ENCODE data around the gene SCAI. TPM values are rescaled to one million over a fixed set of nuclear protein-coding genes. Genes with fewer than 3 reads are reported as not detected.

Gene SCAI
- total RNA-seq, 4 donors from 2014 or later = 6.0 to 19.4 (median 10.1) TPM

- no peak for TF ChIP-seq CTCF (IDR thresholded peaks at IDR 0.05; ENCODE audit: low read depth)
Measured at GRCh38 chr9:125008599-125008998, 134.7 kb downstream of the SCAI start.

GRCh38 chr9:125003332-125003731, 140.0 kb downstream of the SCAI start:
- TF ChIP-seq CTCF (IDR thresholded peaks at IDR 0.05; ENCODE audit: low read depth) = no peak

- no peak for TF ChIP-seq CTCF (IDR thresholded peaks at IDR 0.05; ENCODE audit: low read depth)
Measured at GRCh38 chr9:124983698-124984097, 159.6 kb downstream of the SCAI start.

- no peak for TF ChIP-seq CTCF (IDR thresholded peaks at IDR 0.05; ENCODE audit: low read depth)
Measured at GRCh38 chr9:124980431-124980830, 162.9 kb downstream of the SCAI start.

- no peak for TF ChIP-seq CTCF (IDR thresholded peaks at IDR 0.05; ENCODE audit: low read depth)
Measured at GRCh38 chr9:124975131-124975530, 168.2 kb downstream of the SCAI start.

- TF ChIP-seq CTCF (IDR thresholded peaks at IDR 0.05; ENCODE audit: low read depth) = no peak
Measured at GRCh38 chr9:124973807-124974206, 169.5 kb downstream of the SCAI start.

GRCh38 chr9:124972241-124972770, 171.0 kb downstream of the SCAI start:
- no peak for TF ChIP-seq CTCF (IDR thresholded peaks at IDR 0.05; ENCODE audit: low read depth)
